ENCODE measurements around the gene OSCP1.
A peak's percentile ranks its signal among the peaks of the same experiment; 100 is the strongest.

OSCP1 gene

DNA sequence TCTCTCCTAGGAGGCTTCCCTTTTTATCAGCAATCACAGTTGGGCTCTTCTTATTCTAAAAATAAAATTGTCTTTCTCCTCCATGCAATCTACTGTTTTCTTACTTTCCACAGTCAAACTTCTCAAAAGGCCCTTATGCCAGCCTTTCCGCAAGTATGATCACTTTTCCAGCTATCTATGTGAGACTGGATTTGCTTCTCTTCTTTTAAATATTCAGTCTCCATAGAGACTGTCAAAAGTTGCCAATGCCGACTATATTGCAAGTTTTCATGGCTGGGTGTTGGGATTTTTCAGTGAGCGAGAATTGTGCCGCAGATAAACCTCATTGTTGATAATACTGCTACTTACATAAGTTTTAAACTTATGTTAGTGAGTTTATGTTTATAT, 47.8 kb downstream of the OSCP1 start:
- DNase-seq (ENCODE audit: low read depth, low spot score), result no peak

DNA sequence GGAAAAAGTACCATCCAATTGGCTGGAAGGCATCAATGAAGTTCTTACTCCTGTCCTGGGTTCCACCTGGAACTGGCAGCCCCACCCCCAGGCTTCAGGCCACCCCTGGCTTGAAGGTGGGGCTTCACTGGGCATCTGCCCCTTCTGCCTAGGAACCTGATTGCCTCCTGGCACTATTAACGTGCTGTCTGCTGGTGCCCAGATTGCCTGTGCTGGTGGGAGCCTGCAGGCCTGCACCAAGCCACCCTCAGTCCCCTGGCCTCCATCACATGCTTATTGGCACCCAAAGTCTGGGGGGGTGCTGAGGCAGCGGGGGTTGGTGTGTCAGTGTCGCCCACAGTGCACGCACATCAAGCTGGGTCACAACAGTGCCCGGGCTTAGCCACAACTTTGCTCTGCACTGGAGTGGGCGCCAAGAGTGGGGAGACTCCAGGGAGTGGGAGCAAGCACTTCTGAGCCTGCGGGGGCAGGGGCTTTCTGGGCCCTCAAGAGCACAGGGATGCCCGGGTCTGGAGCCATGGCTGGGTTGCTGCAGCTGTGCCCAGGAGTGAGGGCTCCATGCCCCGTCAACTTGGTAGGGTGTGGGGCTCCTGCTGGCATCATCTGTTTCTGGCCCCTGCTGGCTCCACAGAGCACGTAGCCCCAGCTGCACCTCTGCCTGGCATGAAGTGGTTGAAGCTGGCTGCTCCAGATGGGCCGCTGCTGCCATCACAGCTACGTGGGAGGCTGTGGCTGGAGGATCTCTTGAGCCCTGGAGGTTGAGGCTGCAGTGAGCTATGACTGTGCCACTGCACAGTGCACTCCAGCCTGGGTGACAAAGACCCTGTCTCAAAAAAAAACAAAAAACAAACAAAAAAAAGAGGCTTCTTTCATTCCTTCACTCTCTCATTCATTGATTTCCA, 48.4 kb downstream of the OSCP1 start:
- no peak for DNase-seq (ENCODE audit: low read depth, low spot score)

- DNase-seq (ENCODE audit: low read depth, low spot score), result peak; percentile 88
These were observed 49.2 kb downstream of the OSCP1 start for GRCh38 chr1:36400825-36401601.

- DNase-seq (ENCODE audit: low read depth, low spot score), result no peak
These were observed 49.8 kb downstream of the OSCP1 start for GRCh38 chr1:36400514-36400824.

- no peak for DNase-seq (ENCODE audit: low read depth, low spot score)
These were observed 51.8 kb downstream of the OSCP1 start for GRCh38 chr1:36398370-36398977.

GRCh38 chr1:36397378-36398230, 52.6 kb downstream of the OSCP1 start, which contains the start of gene LSM10:
LSM10 (minus strand) TSS chr1:36397908; CDS start chr1:36394129, 3,779 bp downstream.
- DNase-seq (ENCODE audit: low read depth, low spot score), result peak; percentile 88

DNA sequence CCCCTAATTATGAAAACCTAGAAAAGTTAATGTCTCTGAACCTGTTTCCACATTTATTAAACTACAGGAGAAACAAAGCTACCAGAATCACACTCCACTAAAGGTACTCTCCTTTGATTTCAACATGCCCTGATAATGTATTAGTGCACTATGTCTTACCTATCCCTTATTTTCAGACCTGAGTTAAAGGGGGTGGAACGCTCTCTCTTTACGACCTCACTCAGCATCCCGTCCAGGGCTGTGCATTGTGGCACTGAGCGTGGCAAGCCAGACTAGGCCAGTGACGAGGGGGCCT, 53.2 kb downstream of the OSCP1 start:
- DNase-seq (ENCODE audit: low read depth, low spot score), result no peak

- DNase-seq (ENCODE audit: low read depth, low spot score), result no peak
These were observed 53.9 kb downstream of the OSCP1 start for GRCh38 chr1:36396359-36396758.

DNA sequence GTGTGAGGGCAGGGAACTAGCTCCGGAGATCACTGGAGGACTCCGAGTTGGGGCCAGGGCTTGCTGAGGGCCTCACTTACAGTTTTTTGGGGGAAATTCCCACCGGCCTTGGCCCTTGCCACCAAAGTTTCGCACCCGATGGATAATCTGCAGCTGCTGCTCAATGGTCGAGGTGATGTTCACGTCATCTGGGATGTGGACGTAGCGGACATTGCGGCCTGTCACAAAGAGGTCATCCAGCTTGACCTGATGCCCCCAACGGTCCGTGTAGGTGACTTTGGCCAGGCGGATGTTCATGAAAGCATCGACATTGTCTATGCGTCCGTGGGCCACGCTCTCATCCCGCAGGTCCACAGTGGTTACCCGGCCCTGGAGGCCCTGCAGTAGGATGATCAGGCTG, 56.6 kb downstream of the OSCP1 start:
- DNase-seq (ENCODE audit: low read depth, low spot score), result no peak

DNA sequence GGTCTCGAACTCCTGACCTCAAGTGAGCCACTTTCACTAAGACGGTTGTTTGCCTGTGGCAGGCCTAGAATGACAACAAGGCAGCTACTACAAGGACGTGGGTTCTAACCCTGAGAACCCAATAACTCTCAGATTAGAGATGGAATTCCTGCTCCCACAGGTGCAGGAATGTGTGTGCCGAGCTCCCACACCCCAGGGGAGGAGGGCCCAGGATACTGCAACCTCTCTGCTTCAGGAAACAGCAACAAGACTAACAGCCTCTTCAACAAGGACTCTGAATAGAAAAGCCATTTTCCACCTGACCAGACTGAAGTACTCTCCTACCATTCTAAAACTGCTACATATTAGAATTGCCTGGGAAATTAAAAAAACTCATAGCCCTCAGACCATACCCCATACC, 57.4 kb downstream of the OSCP1 start:
- DNase-seq (ENCODE audit: low read depth, low spot score), result no peak

DNA sequence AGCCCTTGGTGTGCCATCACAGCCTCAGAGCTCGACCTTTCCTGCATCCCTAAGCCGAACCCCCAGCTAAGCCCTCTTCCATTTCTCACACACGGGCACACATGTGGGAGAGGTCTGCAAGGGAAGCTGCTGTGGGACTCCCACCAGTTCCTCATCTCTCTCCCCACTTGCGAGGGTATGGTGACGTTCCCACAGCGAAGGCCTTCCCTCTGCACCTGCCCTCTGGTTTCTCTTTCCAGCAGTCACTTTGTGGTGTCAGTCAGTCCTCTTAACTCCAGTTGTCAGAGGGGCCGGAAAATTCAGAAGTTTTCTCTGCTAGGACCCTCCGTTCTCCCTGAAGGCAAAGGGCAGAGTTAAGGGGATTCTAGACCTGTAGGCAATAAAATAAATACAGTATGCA, 59.0 kb downstream of the OSCP1 start:
- DNase-seq (ENCODE audit: low read depth, low spot score), result no peak

DNA sequence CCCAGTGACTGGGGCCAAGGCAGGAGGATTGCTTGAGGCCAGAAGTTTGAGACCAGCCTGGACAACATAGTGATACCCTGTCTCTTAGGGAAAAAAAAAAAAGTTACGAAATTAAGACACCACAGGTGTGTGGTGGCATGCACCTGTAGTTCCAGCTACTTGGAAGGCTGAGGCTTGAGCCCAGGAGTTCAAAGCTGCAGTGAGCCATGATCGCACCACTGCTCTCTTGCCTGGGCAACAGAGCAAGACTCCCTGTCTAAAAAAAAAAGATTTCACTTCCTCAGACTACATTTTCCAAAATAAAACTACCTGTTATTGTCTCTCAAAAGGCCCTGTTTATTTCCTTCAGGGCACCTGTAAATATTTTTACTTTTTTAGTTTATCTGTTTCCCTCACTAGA, 59.8 kb downstream of the OSCP1 start:
- DNase-seq (ENCODE audit: low read depth, low spot score), result no peak

DNA sequence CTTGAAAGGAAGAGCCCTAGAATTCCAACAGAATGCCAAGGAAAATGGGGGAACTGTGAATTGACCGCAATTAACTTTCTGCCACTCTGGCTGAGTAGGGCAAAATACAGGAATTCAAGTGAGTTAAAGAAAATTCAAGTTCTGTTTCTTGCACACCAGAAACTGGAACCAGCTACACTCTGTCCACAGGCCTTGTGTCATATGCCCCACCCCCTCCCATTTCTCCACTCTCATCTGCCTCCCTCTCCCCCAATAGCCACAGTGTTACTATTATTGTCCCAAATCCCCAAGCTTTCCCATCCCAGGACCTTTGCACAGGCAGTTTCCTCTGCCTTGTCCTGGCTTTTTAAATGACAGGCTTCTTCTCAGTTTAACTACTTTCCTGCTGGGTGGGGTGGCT, 60.3 kb downstream of the OSCP1 start:
- no peak for DNase-seq (ENCODE audit: low read depth, low spot score)

- no peak for DNase-seq (ENCODE audit: low read depth, low spot score)
These were observed 61.0 kb downstream of the OSCP1 start for GRCh38 chr1:36389261-36389660.

- no peak for DNase-seq (ENCODE audit: low read depth, low spot score)
These were observed 62.9 kb downstream of the OSCP1 start for GRCh38 chr1:36387141-36387949.

DNA sequence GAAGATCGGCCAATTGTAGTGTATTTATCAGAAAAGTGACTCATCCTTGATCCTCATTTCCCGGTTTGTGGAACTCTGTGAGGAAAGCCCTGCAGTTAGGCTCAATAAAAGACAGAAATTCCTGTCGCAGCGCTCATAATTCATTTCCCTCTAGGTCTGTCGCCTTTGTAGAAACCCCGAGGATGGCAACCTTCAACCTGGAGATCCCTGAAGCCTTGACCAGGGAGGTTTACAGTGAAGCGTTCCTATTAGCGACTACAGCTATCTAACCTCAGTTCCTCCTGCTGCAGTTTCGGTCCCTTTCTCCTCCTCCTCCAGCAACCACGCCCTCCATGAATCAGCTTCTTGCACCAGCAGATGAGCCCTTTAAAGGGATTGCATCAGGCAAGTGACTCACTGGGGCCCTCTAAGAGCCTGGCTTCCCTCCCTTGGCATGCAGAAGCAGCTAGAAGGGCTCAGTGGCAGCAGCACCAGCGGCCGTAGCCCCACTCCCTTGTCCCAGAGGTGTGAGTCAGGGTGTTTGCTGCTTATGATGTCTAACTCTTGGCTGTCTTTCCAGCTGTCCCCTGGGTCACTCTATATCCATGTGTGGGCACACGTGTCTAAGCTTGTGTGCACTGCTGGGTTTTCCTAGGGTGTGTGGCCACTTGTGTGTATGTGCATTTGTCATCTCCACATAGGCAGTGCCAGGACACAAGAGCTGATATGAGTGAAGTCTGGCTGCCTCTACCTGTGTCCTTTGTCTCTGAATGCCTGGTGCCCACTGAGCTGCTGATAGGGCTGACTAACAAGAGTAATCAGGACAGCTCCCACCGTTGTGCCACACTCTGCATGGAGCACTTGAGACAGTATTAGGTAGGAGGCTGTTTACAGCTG, 63.7 kb downstream of the OSCP1 start:
- peak; percentile 92 for DNase-seq (ENCODE audit: low read depth, low spot score)

- peak; percentile 96 for DNase-seq (ENCODE audit: low read depth, low spot score)
These were observed 64.6 kb downstream of the OSCP1 start, which contains the start of gene STK40 for GRCh38 chr1:36385410-36386264. STK40 (minus strand) TSS chr1:36385924; CDS start chr1:36361332, 24,592 bp downstream.

DNA sequence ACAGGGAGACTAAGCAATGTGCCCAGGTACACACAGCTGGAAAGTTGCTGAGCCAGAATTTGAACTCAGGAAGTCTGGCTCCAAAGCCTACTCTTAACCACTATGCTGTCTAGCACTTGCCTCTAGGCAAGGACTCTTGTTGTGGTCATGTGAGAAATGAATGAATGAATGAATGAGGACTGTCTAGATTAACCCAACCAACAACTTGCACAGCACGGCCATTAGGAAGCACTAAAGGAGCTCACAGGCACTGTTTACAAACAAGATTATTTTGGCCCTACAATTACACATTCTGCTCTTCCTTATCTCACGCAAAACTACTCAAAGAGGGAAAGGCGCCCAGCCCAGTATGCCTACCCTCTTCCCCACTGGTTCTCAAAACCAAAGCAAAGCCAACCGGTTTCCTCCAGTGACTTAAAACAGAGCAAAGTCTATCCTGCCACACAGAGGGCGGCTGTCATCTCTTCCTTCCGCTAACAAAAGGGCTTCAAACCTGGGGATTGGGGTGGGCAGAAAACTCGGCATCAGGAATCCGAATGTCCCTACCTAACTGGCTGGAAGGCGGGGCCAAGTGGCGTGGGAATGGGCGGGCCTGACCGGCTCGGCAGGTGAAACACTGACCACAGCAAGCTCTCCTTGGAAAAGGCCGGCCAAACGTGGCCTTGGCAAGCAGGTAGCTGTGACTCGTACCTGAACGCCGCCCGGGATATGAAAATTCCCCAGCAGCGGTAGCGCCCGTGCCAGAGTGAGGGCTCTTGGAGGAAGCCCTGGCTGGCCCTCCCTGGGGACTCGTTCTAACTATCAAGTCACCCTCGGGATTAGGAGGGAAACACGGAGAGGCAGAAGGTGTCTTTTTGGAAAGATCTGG, 65.5 kb downstream of the OSCP1 start:
- no peak for DNase-seq (ENCODE audit: low read depth, low spot score)

Data from iPS DF 19.7 (cell line).